GM19043 (cell line): ENCODE measurements around the gene DCST1.
A peak's percentile ranks its signal among the peaks of the same experiment; 100 is the strongest.

Source experiments
- ATAC-seq: cut with Tn5 transposase; IDR thresholded peaks from one replicate; pipeline ENCODE4 v1.9.1; 2021; ENCODE audit warnings: low read depth; ENCODE audit not compliant: unreplicated experiment

Gene DCST1

GRCh38 chr1:155050560-155051341 lies 17.1 kb downstream of the DCST1 start, which contains the start of gene ADAM15:
Gene ADAM15 (plus strand): TSS chr1:155051316. CDS start chr1:155051387, 71 bp downstream.
- ATAC-seq = peak; percentile 56

GRCh38 chr1:155051342-155051776 lies 17.7 kb downstream of the DCST1 start:
- ATAC-seq = peak; percentile 12

GRCh38 chr1:155051777-155052398 lies 18.3 kb downstream of the DCST1 start:
- no peak for ATAC-seq

GRCh38 chr1:155052439-155053395 lies 19.1 kb downstream of the DCST1 start:
- ATAC-seq = no peak

GRCh38 chr1:155053531-155054105 lies 20.0 kb downstream of the DCST1 start:
- ATAC-seq = no peak

- ATAC-seq = no peak
These were observed 23.5 kb downstream of the DCST1 start for GRCh38 chr1:155057104-155057503.

- ATAC-seq = no peak
These were observed 24.2 kb downstream of the DCST1 start for GRCh38 chr1:155057788-155058211.

- ATAC-seq = no peak
These were observed 27.1 kb downstream of the DCST1 start for GRCh38 chr1:155060736-155061135.

- peak; percentile 52 for ATAC-seq
These were observed 27.9 kb downstream of the DCST1 start for GRCh38 chr1:155061381-155062150.

- no peak for ATAC-seq
These were observed 28.6 kb downstream of the DCST1 start for GRCh38 chr1:155062151-155062686.

GRCh38 chr1:155062702-155063411 lies 29.2 kb downstream of the DCST1 start:
- no peak for ATAC-seq

- ATAC-seq = peak; percentile 73
These were observed 30.0 kb downstream of the DCST1 start, which contains the start of gene EFNA4 for GRCh38 chr1:155063550-155064110. Gene EFNA4 (plus strand): TSS chr1:155063740. CDS start chr1:155063824, 84 bp downstream.

- no peak for ATAC-seq
These were observed 30.6 kb downstream of the DCST1 start for GRCh38 chr1:155064111-155064831.

GRCh38 chr1:155064832-155065429 lies 31.3 kb downstream of the DCST1 start:
- no peak for ATAC-seq

- no peak for ATAC-seq
These were observed 33.2 kb downstream of the DCST1 start for GRCh38 chr1:155066777-155067176.

- no peak for ATAC-seq
These were observed 35.0 kb downstream of the DCST1 start for GRCh38 chr1:155068599-155068998.

- no peak for ATAC-seq
These were observed 36.0 kb downstream of the DCST1 start for GRCh38 chr1:155069551-155070157.
